ENCODE results near the gene SCAPER.

- no peak for TF ChIP-seq POLR2A (IDR thresholded peaks at IDR 0.05; ENCODE audit: low read length)
- TF ChIP-seq GATA1 (IDR thresholded peaks at IDR 0.05; ENCODE audit: low read depth, low read length): no peak
These were observed 440.9 kb downstream of the SCAPER start for GRCh38 chr15:76464247-76464646.
